GM10266 (cell line): Measurements from ENCODE around the gene ATRNL1.

Experiments
- DNase-seq: peaks from one replicate; pipeline ENCODE4 v3.0.0; 2012; ENCODE audit errors: extremely low spot score
- TF ChIP-seq, protein P1 (sequence below): IDR thresholded peaks from 2 replicates; pipeline ENCODE4 v1.5.1; 2012; ENCODE audit warnings: mild to moderate bottlenecking, low read depth; ENCODE audit not compliant: control insufficient read depth, insufficient read depth; ENCODE audit errors: missing control alignments

Gene ATRNL1

DNA sequence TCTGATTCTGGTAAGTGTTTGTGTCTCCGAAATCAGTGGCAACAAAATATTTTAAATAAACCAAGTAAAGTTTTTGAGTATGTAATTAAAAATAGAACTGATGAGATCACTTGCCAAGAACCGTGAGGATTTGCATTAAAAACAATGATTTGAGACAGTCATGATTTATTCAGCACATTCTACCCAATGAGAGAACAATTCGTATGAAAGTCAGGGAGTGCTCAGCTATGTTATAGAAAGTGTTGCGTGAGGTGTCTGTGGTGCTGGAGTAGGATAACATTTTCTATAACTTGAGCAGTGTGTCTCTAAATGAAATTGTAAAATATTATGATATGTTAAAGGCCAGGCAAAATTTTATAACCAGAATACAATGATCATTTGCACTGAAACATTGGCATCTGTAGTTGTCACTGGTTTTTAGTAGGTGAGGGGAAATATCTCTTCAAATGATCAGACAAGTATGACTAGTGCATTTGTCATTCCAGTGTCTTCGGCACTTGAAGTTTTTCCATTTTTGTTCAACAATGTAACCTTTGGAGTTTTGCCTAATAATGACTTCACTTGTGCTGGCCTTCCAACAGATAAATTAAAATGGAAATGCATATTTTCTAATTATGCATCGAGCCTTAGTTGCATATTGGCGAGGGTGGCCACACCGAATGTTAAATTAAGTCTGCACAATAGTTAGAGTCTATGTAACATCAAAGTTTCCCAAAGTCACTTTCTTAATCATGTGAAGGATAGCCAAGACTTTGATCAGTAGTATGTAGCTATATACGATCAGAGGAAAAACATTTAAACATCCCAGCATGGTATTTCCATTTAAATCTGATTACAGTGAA is 844.0 kb downstream of the ATRNL1 start:
- TF ChIP-seq, protein P1, sequence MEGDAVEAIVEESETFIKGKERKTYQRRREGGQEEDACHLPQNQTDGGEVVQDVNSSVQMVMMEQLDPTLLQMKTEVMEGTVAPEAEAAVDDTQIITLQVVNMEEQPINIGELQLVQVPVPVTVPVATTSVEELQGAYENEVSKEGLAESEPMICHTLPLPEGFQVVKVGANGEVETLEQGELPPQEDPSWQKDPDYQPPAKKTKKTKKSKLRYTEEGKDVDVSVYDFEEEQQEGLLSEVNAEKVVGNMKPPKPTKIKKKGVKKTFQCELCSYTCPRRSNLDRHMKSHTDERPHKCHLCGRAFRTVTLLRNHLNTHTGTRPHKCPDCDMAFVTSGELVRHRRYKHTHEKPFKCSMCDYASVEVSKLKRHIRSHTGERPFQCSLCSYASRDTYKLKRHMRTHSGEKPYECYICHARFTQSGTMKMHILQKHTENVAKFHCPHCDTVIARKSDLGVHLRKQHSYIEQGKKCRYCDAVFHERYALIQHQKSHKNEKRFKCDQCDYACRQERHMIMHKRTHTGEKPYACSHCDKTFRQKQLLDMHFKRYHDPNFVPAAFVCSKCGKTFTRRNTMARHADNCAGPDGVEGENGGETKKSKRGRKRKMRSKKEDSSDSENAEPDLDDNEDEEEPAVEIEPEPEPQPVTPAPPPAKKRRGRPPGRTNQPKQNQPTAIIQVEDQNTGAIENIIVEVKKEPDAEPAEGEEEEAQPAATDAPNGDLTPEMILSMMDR = no peak
- DNase-seq = no peak

DNA sequence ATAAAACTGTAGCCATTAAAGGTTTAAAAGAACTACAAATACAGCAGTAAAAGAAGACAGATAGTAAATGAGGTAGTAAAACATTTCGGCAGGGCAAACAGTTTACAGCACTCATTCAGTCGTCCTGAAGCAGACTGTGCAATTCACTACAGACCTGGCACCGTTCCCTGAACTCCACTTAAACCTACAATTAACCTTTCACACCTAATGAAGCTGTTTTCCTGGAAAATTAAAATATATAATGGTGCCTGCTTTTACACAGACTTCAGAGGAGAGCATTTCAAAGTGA is 844.5 kb downstream of the ATRNL1 start:
- no peak for DNase-seq
- TF ChIP-seq, protein P1 = no peak

DNA sequence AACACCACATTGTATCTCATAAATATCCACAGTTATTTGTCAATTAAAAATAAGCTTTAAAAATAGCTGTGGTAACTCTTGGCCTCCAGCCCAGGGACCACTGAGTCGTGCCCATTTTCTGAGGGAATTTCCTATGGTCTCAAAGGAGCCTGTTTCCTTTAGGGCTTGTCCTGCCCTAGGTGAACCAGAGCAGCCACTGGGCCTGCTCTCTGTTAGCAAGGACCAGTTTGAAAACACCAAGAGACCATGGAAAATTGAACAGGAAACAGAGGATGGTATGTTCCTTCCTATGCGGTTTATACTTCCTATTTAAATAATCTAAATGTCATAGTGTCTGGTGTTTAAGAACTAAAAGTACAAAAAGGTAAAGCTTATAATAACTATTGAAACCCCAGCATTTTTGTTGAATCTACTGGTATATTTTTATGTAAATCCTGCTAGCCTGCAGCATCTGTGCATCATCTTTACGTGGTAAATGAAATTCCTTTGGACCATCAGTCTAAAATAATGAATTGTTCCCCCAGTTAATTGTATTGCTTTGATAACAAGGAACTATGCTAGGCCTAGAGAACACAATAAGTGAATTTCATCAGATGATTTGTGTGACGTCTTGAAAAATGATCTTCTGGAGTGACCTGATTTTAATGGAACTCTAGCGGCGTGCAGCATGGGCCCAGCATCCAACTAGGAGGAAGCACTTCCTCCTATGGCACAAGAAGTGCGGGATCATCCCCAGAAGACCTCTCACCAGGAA is 846.1 kb downstream of the ATRNL1 start:
- no peak for DNase-seq
- TF ChIP-seq, protein P1 = no peak

DNA sequence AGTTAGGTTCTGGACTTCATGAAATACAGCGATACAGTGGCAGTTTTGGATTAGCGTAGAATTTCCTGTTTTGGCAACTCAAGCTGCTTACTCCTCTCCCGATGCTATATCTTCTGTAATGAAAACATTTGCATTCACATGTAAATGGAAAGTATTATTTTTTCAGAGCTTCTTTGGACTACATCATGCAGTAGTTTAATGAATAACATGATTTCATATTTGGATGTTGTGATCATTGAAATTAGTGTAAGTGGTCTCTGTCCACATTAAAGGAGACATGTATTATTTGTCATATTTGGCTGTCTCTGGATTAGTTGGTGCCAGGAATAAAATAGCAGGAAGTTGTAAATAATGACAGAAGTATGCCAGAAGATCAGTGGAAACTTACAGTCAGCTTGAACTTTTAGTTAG is 848.2 kb downstream of the ATRNL1 start:
- no peak for DNase-seq
- TF ChIP-seq, protein P1 = no peak

DNA sequence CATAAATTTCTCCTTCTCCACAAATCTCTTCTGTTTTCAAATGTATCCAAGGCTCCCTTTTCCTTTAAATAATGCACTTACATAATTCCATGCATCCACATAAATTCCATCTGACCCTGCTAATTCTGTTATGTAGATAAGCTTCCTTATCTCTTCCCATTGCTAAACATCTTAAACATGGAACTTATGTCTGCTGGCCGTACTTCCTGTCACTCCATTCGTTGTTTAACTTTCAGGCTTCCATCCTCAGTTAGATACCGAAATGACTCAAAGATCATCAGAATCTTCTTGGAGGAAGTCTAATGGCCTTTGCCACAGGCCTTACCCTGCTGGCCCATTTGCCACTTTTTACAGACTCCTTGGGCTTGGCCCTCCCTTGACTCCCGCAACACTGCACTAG is 848.9 kb downstream of the ATRNL1 start:
- no peak for DNase-seq
- TF ChIP-seq, protein P1 = no peak

DNA sequence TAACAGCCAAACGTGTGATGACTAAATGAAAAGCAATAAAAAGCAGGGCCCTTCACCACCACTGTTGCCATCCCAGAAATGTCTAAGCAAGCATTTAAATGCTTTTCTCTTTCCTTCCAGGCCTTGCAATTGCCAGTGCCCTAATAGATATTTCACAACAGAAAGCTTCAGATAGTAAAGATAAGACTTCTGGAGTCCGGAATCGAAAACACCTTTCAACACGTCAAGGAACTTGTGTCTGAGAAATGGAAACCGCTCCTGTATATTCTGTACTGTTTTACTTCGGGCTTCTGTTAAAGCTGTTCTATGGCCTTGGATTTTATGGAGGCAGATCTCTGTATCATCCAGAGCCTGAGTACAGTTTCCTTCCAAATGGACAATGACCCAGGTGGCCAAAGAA is 851.4 kb downstream of the ATRNL1 start:
- DNase-seq = no peak
- TF ChIP-seq, protein P1 = no peak
